GM18861 (cell line): ENCODE data around the gene GALNT10.

ENCODE experiments used
- ATAC-seq: cut with Tn5 transposase; IDR thresholded peaks from one replicate; pipeline ENCODE4 v1.9.1; 2021; ENCODE audit not compliant: unreplicated experiment

Gene GALNT10

DNA sequence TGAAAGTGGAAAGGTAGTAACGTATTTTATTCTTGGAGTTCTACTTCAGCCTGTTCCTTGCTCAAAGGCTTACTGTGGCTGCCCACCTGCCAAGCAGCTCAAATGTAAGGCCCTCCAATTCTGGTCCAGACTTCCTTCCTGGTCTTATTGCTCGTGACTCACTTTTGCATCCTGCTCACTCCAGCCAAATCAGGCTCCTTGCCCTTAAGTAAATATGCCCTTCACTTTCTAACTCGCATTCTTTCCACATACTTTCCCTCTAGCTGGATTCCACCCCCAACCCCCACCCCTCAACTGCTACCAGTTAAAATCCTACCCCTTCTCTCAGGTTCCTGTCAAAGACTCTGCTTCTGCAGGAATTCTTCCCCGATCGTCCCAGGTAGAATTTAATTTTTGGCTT, 96.6 kb downstream of the GALNT10 start:
- no peak for ATAC-seq

DNA sequence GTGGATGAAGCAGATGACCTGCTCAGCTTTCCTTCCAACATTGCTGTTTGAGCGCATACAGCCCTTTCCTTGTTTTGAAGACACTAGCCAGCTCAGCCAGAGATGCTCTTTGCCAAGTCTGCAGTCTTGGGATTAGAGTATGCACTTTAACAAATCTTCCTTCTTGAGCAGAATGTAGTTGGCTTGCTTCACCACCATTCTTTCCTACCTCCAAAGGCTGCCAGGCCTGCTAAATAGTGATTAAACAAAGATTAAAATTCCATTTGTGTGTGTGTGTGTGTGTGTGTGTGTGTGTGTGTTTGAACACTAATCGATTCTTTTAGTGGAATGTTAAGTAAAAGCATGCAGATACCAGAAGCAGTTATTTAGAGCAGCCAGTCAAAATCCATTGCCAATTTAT, 97.6 kb downstream of the GALNT10 start:
- ATAC-seq = no peak

DNA sequence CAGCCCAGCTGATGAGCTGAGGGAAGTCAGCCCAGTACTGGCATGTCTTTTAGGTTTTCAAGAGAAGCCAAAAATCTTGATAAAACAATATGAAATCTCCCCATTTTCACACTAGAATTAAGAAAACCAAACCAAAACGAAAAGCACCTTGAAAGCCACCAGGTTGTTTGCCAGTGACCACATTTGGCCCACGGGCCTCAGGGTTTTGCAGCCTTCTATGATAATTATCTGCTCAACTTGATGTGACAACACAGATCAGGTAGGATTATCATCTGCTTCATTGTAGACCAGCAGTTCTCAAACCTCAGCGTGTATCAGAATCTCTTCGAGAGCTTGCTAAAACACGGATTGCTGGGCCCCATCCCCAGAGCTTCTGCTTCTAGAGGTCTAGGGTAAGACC, 101.4 kb downstream of the GALNT10 start:
- ATAC-seq = no peak

DNA sequence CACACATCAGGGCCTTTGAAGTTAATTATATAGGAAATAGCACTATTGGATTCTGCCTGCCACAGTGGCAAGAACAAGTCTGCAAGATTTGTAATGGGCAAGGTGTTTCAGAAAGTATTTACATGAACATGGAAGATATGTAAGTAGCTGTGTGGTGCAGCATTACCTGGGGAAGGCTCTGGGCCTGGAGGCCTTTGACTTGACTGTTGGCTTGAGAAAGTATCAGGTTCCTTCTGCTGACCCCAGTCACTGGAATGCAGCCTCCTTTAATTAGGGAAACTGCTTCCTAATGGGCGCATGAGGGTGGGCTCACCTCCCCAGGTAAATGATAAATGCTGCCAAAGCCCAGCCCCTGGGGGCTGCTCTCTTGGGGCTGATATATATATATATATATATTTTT, 102.7 kb downstream of the GALNT10 start:
- no peak for ATAC-seq

DNA sequence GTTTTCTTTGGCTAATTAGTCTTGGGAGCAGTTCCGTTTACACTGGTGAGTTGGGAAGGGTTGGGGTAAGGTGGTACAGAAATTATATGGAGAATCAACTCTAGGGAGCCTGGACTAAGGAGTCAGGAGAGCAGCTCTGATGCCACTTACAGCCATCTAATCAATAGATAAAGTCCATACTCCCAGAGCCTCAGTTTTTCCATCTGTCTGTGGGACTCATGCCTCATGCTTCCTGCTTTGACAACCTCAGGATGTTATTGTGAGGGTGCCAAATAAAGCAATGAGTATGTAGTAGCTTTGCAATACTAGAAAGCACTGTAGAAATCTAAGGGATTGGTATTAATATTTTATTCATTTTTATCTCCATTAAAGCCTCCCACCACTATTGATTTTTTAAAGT, 105.0 kb downstream of the GALNT10 start:
- no peak for ATAC-seq

DNA sequence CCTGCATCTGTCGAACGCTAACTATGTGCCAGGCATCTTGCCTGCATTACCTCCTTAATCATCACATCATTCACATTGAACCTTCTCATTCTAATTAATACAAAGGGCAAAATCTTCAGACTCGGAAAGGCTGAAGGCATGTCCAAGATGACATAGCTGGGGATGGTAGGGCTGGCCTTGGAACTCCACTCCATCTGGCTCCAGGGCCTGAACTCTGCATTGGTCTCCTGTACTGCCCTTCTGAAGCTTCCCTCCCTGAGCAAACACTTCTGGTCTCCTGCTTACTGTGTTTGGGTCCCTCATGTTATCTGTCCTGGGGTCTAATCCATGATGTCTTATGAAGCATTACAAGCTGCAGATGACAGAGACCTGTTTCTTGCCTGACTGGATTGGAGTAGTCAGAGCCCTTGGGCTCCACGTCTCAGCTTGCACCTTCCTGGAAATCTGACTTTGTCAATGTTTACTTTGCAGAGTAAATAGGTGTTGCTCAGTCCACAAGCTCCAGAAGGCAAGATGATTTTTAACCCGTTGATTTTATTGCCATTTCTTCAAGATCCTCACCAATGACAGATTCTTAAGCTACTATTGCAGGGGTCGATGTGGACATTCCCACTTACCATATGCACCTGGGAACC, 106.1 kb downstream of the GALNT10 start:
- no peak for ATAC-seq

DNA sequence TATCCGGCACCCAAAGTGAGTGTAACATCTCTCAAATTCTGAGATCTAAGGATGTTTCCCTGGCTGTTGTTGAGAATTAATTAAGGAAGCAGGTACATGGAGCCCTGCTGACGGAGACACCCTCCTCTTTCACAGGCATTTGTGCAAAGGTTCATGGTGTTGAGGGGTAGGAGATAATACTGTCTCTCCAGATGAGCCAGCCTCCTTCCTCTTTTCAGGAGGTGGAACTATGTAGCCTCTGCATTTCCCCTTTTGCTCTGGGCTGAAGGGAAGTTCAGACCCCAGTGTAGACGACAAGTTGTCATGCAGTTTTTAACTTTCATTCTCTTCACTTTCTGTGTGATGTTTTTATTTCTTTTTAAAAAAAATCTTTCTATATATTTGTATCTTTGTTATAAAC, 107.5 kb downstream of the GALNT10 start:
- ATAC-seq = no peak

DNA sequence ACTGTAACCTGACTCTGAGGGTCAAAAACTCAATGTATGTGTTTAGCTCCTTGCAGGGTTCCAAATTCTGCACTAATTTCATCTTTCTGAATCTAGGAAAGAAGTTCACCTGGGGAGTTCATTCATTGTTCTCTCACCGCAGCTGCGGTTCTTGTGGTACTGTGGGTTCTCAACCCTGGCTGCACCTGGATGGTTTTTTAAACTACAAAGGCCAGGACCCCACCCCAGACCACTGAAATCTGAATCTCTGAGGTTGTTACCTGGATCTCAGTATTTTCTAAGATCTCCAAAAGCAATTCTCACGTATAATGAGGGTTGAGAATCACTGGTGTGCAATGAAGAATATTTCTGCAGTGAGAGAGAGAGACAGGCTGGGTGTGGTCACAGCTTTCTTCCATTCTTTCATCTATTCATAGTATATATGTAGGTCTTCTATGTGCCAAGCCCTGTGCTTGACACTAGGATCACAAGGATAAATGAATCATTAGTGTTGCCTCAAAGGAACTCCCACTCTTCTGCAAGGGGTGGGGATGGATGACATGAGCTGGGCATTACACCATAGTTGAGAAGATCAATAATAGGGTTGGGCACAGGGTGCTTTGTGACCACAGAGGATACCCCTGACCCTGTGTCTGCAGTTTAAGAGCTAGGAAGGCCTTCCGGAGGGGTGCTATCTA, 109.8 kb downstream of the GALNT10 start:
- ATAC-seq = no peak

DNA sequence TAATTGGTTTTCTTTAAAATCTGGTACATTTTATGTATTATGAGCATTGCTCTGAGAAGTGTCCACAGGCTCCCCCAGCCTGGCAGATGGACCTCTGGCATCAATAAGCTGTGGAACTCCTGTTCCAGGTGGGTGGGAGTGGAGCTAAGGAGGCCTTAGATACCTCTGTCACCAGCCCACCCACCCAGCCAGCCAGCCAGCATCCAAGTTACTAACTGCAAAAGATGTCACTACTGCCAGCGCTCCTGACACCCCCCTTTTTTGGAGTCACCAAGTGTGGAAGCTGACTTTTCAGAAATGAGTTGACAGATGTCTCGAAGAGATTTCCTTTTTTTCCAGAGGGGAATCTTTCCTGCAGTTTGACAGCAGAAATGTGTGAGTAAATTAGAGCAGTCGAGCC, 111.2 kb downstream of the GALNT10 start:
- no peak for ATAC-seq

DNA sequence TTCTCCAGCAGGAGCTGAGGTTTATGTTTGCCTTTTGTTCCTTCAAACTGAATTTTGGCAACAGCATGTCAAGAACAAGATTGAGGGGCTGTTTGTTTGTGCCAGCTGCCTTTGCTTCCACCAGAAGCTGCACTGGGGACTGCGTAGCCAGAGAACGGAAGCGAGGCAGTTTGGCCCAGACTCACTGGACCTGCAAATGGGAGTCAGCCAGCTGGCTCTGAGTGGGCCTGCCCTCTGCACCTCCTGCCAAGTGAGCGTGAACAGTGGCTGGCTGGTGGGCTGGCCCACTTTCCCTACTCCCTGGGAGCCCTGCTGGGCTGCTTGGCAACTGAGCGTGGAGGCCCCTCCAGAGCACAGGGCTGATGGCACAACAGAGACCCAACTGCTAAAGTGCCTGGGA, 111.6 kb downstream of the GALNT10 start:
- ATAC-seq = no peak

DNA sequence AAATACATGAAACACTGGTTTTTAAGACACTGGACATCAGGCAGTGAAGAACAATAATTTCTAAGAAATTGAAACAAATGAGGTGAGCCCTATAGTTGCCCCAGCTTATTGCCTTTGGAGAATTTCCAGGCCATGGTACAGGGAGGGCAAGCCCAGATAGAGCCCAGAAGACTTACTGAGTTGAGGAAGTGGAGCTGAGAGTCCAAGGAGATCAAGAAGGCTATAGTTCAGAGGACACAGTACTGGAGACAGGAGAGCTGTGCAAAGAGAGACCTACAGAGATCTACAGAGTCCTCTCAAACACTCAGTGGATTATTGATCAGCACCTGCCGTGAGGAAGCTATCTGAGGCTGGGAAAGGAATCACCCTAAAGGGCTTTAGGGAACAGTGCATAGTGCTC, 112.6 kb downstream of the GALNT10 start:
- ATAC-seq = no peak

DNA sequence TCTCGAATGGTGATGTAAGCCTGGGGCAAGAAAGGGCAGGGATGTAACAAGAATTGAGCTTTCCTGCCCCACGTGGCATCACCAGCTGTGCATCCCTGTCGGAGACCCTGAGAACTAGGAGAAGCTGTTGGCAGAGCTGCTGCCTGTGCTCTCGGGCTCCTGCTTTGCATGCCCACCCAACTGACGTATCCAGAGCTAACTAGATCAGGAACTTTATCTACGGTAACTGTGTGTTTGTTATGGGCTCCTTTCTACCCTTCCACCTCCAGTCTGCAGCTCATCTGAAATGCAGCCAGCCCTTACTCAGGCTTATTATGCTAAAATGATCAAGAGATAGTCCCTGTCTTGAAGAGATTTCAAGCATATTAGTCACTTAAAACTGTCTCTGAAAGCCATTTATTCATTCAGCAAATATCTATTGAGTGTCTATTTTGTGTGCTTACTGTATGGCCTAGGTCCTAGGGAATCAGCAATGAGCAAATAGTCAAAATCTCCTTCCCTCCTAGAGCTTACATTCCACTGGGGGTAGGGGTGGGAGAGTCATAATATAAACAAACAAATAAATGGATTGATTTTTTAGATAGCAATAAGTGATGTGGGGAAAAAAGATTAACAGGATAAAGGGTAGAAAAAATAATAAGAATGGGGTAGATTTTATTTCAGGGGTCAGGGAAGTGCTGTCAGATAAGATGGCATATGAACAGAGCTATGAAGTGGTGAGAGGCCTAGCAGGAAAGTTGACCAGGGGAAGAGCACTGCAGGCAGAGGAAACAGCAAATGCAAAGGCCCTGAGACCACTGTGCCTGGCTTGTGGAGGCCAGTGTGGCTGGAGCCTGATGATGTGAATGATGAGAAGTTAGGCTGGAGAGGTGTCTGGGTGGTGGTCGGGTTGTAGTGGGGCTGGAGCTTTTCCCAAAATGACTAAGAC, 118.2 kb downstream of the GALNT10 start:
- no peak for ATAC-seq

DNA sequence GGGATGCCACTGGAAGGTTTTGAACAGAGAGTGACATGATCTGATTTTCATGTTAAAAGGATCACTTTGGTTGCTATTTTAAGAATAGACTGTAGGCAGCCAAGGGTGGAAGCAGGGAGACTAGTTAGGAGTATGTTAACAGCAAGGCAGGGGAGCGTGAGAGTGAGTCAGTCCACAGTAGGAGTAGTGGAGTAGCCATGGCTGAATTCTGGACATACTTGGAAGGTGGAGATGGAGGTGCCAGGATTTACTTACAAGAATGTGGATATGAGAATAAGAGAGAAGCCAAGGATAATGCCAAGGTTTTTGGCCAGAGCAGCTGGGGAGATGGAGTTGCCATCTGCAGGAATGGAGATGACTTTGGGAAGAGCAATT, 118.8 kb downstream of the GALNT10 start:
- ATAC-seq = no peak

DNA sequence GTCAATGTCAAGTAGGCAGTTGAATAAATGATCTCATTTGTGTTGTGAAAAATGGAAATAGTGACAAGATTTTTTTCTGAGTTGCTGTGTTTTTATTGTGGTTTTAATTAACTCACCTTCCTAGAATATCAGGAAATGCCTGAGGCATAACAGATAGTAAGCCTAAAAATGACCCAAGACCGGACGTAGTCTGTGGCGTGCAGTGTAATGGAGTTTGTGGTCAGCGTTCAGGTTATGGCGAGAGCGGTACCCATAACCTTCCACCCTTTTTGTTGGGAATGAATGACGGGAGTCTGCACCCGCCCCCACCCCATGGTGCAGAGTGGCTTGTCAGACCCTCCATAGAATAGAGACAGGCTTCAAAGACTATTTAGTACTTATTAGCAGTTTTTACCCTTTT, 119.3 kb downstream of the GALNT10 start:
- ATAC-seq = no peak

DNA sequence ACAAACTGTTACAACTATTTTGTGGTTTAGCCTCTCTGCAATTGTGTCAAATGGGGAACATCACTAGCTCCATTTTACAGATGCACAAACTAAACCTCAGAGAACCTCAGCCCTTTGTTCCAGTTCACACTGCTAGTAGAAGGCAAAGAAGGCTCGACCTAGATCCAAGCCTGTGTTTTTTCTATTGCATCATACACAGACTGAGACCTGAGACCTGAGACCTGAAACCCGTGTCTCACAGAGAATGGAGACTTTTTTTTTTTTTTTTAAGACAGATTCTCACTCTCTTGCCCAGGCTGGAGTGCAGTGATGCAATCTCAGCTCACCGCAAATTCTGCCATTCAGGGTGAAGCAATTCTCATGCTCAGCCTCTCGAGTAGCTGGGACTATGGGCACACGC, 120.8 kb downstream of the GALNT10 start:
- no peak for ATAC-seq

DNA sequence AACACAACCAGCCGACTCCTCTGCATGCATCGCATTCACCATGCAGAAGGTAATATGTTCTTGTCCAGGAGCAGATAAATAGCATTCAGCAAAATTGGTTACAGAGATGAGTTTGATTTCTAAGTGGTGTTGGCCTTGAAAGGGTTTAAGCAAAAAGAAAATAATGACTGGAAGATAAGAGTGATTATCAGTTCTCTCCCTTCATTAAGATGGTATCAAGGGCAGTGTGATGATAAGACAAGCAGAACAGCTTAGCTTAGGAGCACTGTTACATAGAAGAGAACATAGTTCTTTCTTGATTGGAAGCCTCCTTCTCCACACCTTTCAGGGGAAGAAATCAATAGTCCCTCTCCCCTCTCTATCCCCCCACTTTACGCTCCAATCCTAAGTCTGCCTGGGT, 121.5 kb downstream of the GALNT10 start:
- no peak for ATAC-seq

DNA sequence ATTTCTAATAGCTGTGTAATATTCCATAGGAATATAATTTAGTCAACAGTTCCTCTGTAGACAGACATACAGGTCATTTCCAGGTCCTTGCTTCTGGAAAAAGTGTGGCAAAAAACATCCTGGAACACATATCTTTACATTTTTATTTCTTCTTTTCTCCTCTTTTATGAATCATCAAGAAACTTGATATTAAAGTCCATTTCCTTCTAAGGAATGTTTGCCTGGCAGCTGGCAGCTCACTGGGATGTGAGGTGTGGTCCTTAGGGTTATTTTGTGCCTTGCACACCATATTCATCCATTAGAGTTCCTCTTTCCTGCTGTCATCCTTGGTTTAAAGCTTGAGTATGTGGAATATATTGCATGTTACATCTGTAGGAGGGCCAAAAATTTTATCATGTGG, 122.0 kb downstream of the GALNT10 start:
- no peak for ATAC-seq

DNA sequence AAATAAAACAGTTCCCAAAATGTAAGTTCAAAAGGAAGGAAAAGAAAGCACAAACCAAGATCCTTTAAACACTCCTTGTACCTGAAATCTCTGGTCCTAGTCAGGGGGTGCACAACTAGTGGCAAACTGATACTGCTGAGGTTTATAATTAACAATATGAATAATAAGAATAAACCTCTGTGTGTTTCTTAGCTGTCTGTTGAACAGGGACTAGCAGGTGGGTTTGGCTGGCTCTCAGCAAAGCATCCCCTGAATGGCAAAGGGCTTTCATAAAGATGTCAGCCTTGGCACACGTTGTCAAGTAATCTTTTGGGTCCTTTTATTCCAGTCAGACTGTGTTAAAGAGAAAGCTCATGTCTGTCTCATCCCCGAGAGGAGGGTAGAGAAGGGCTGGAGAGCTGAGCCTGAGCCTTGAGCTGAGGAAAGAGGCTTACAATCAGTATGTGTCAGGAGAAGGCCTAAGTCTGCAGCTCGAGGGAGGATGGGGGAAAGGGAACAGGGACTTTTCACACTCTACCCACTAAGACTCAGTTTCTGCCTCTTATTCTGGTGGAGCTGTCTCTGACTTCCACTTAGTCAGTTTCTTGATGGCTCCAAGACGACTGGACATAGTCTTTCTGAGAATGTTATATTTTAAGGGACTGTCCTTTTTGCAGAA, 123.0 kb downstream of the GALNT10 start:
- no peak for ATAC-seq

DNA sequence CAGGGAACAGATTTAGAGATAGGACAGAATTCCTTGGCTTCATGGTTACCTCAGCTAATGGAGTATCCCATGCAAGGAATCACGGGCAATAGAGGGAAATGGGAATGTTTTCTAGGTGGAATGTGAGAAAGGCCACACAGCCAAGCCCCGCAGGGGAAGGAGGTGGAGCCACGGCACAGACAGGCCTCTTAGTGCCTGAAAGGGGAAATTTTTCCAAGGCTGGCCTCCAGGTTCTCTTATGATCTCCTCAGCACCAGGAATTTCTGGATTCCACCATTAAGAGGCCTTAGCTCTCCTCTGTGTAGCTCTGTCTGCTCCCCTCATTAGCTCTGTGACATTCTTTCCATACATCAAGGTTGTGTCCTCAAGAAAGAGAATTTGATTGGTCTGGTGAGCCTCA, 124.7 kb downstream of the GALNT10 start:
- ATAC-seq = no peak

DNA sequence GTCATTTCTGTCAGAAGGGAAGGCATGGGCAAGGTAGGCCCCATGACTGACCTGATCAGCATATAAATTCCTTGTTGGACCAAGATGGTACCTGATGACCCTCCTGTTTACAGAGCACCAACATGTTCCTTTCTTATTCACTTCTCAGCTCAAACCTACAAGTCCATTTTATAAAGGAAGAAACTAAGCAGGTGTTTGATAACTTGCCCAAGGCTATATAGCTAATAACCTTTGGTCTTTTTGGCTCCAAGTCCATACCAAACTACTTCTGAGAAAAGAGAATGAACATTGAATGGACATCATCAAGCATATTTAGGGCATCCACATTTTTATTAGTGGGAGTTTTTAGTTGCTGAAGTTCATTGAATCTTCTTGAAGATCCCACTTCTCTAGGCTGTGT, 125.2 kb downstream of the GALNT10 start:
- no peak for ATAC-seq

DNA sequence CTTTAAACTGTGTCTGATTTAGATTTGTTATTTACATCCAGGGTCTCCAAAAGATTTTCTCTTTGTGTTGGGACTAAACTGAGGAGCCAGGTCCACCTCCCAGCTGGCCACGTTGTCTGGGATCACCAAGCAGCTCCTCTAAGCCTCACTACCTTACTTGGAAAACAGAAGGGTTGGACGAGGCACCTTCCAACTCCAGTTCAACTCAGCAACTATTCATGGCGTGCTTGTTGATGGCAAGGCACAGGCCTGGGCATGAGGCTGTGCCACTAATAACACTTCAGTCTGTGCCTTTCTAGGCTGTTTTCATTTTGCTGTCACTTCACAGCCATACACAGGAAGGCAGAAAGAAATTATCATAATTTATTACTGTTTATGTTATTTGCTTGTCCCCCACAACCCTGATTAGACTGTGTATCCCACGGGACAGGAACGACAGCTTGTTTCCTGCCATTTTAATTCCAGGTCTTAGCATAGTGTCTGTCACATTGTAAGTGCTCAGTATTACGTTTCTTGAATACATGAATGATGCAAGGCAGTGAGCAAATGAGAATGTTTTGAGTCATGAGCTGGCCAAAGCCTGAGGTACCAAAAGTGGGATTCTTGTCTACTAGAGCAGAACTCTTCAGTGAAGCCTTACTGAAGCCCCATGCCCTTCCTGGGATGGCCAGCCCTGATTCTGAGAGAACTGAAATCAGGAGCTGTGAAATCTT, 125.8 kb downstream of the GALNT10 start:
- no peak for ATAC-seq
